Measurements from ENCODE around the gene ZBTB42. TPM values are rescaled to one million over a fixed set of nuclear protein-coding genes. Genes with fewer than 3 reads are reported as not detected.

ZBTB42 gene
- total RNA-seq, 1 experiment from 2014 or later: 1.0 TPM

GRCh38 chr14:104786726-104787675 is 13.9 kb upstream of the ZBTB42 start:
- Mint-ChIP-seq H3K4me3 (ENCODE audit: unreplicated experiment) (no peak overlapping the region), H3K4me1 (ENCODE audit: insufficient read depth, unreplicated experiment) (peaks cover 8% of the 10 kb centered on the region), H3K27ac (ENCODE audit: low read depth, unreplicated experiment) (no peak overlapping the region), H3K9me3 (ENCODE audit: unreplicated experiment) (no peaks in the 10 kb centered on the region), H3K36me3 (ENCODE audit: insufficient read depth, unreplicated experiment) (peaks cover 5% of the 10 kb centered on the region), H3K27me3 (ENCODE audit: insufficient read depth, unreplicated experiment) (no peaks in the 10 kb centered on the region)
- CTCF ChIA-PET: interaction anchor here (1.0 to 1.2 kb wide), 2 partner anchors 17 to 18 kb away, joined by 3 to 6 read pairs; no protein-coding TSS in a partner anchor
- BruUV-seq (replicated peaks): no TSS peak
- POLR2A ChIA-PET: no interaction called here
- DNase-seq (ENCODE audit: unreplicated experiment): no peak
- TF ChIP-seq CTCF (IDR thresholded peaks at IDR 0.05; ENCODE audit: unreplicated experiment): no peak
- intact Hi-C loops (cut with micrococcal nuclease): no loop called here

GRCh38 chr14:104787736-104788135 is 13.2 kb upstream of the ZBTB42 start:
- intact Hi-C loops (cut with micrococcal nuclease): no loop called here
- no peaks in the 10 kb centered on the region for H3K9me3 Mint-ChIP-seq (ENCODE audit: unreplicated experiment)

GRCh38 chr14:104788161-104788818 is 12.6 kb upstream of the ZBTB42 start:
- H3K27me3 Mint-ChIP-seq (ENCODE audit: insufficient read depth, unreplicated experiment): no peaks in the 10 kb centered on the region
- ChIA-PET POLR2A (no interaction called here), CTCF (interaction anchor here (1.2 kb wide), 1 partner anchor 19 kb away, joined by 6 read pairs; no protein-coding TSS in a partner anchor)
- H3K9me3 Mint-ChIP-seq (ENCODE audit: unreplicated experiment): no peaks in the 10 kb centered on the region
- TF ChIP-seq CTCF (IDR thresholded peaks at IDR 0.05; ENCODE audit: unreplicated experiment): no peak
- H3K4me3 Mint-ChIP-seq (ENCODE audit: unreplicated experiment): no peak overlapping the region
- H3K4me1 Mint-ChIP-seq (ENCODE audit: insufficient read depth, unreplicated experiment): peaks cover 20% of the 10 kb centered on the region
- DNase-seq (ENCODE audit: unreplicated experiment): no peak
- no peak overlapping the region for H3K27ac Mint-ChIP-seq (ENCODE audit: low read depth, unreplicated experiment)
- H3K36me3 Mint-ChIP-seq (ENCODE audit: insufficient read depth, unreplicated experiment): peaks cover 5% of the 10 kb centered on the region
- no TSS peak for BruUV-seq (replicated peaks)
- intact Hi-C loops (cut with micrococcal nuclease): no loop called here

More at GRCh38 chr14:104787736-104788135, 13.2 kb upstream of the ZBTB42 start:
- no peak for DNase-seq (ENCODE audit: unreplicated experiment)
- Mint-ChIP-seq H3K27ac (ENCODE audit: low read depth, unreplicated experiment) (no peak overlapping the region), H3K27me3 (ENCODE audit: insufficient read depth, unreplicated experiment) (no peaks in the 10 kb centered on the region), H3K4me1 (ENCODE audit: insufficient read depth, unreplicated experiment) (peaks cover 15% of the 10 kb centered on the region), H3K36me3 (ENCODE audit: insufficient read depth, unreplicated experiment) (peaks cover 5% of the 10 kb centered on the region), H3K4me3 (ENCODE audit: unreplicated experiment) (no peak overlapping the region)
- ChIA-PET POLR2A (no interaction called here), CTCF (interaction anchor here (1.2 kb wide), 1 partner anchor 19 kb away, joined by 6 read pairs; no protein-coding TSS in a partner anchor)
- no peak for TF ChIP-seq CTCF (IDR thresholded peaks at IDR 0.05; ENCODE audit: unreplicated experiment)
- no TSS peak for BruUV-seq (replicated peaks)

Data from MCF 10A (cell line).